Superior temporal gyrus (tissue), 1 donor: ENCODE results near the gene SMIM31.

Source experiments
- DNase-seq: peaks from one replicate; pipeline ENCODE4 v3.0.0-alpha.2; 2016; ENCODE audit errors: extremely low spot score

Gene SMIM31

GRCh38 chr4:164783976-164784375 is 30.0 kb downstream of the SMIM31 start:
- no peak for DNase-seq

GRCh38 chr4:164789047-164789446 is 35.1 kb downstream of the SMIM31 start:
- DNase-seq, result no peak

- no peak for DNase-seq
Measured at GRCh38 chr4:164790249-164790648, 36.3 kb downstream of the SMIM31 start.

GRCh38 chr4:164799410-164799809 is 45.5 kb downstream of the SMIM31 start:
- DNase-seq, result no peak

GRCh38 chr4:164800786-164801185 is 46.9 kb downstream of the SMIM31 start:
- DNase-seq, result no peak

GRCh38 chr4:164802301-164802901 is 48.5 kb downstream of the SMIM31 start:
- DNase-seq, result no peak

- DNase-seq, result no peak
Measured at GRCh38 chr4:164803702-164804101, 49.8 kb downstream of the SMIM31 start.

- no peak for DNase-seq
Measured at GRCh38 chr4:164807611-164808010, 53.7 kb downstream of the SMIM31 start.

GRCh38 chr4:164813554-164813953 is 59.6 kb downstream of the SMIM31 start:
- DNase-seq, result no peak

GRCh38 chr4:164815711-164816110 is 61.8 kb downstream of the SMIM31 start:
- no peak for DNase-seq

- DNase-seq, result no peak
Measured at GRCh38 chr4:164819366-164819765, 65.4 kb downstream of the SMIM31 start.

GRCh38 chr4:164821711-164822110 is 67.8 kb downstream of the SMIM31 start:
- no peak for DNase-seq

GRCh38 chr4:164824581-164824980 is 70.7 kb downstream of the SMIM31 start:
- no peak for DNase-seq

GRCh38 chr4:164828955-164829354 is 75.0 kb downstream of the SMIM31 start:
- no peak for DNase-seq

- DNase-seq, result no peak
Measured at GRCh38 chr4:164846566-164846965, 92.6 kb downstream of the SMIM31 start.

- no peak for DNase-seq
Measured at GRCh38 chr4:164847016-164847415, 93.1 kb downstream of the SMIM31 start.

- DNase-seq, result no peak
Measured at GRCh38 chr4:164847967-164848649, 94.2 kb downstream of the SMIM31 start.
